WTC11 (cell line): Measurements from ENCODE around the gene BICD1. TPM values are rescaled to one million over a fixed set of nuclear protein-coding genes. Genes with fewer than 3 reads are reported as not detected.

Experiments used
- ATAC-seq: fragments of 200-7000 bp; cut with Tn5 transposase; 2 replicates; pipeline ENCODE4 v1.10.0; 2021; ENCODE audit warnings: mild to moderate bottlenecking, moderate library complexity
- CTCF ChIA-PET: fragments of 300-600 bp; sonication (Branson Sonifier 250); formaldehyde crosslinking; loops from one replicate; lab custom pipeline; 2021; ENCODE audit warnings: antibody characterized with exemption; lab: Charles Lee
- POLR2A ChIA-PET: fragments of 350-600 bp; sonication (Branson Sonifier 250); formaldehyde crosslinking; loops from one replicate; lab custom pipeline; 2021; ENCODE audit warnings: antibody characterized with exemption; lab: Charles Lee
- DNase-seq: peaks from one replicate; pipeline ENCODE4 v3.0.0; 2021; ENCODE audit warnings: low spot score
- H3K27ac Mint-ChIP-seq: 2 replicates; pipeline ENCODE4 v1.8.0; 2021; ENCODE audit warnings: mixed read lengths
- H3K27me3 Mint-ChIP-seq: 2 replicates; pipeline ENCODE4 v1.8.0; 2021; ENCODE audit warnings: low read depth, mild to moderate bottlenecking, moderate library complexity, mixed read lengths
- H3K36me3 Mint-ChIP-seq: 2 replicates; pipeline ENCODE4 v1.8.0; 2021; ENCODE audit warnings: mixed read lengths
- H3K4me1 Mint-ChIP-seq: 2 replicates; pipeline ENCODE4 v1.8.0; 2022; ENCODE audit warnings: mixed read lengths
- H3K4me3 Mint-ChIP-seq: 2 replicates; pipeline ENCODE4 v1.8.0; 2021; ENCODE audit warnings: mild to moderate bottlenecking, moderate library complexity, mixed read lengths
- H3K9me3 Mint-ChIP-seq: 2 replicates; pipeline ENCODE4 v1.8.0; 2021; ENCODE audit warnings: mixed read lengths
- CREB1 ChIP-seq: sonication (generic); formaldehyde crosslinking; IDR thresholded peaks from 2 replicates; pipeline ENCODE4 v1.8.0; 2023; ENCODE audit warnings: mild to moderate bottlenecking, missing genetic modification reagents
- E2F4 ChIP-seq: sonication (generic); formaldehyde crosslinking; IDR thresholded peaks from 2 replicates; pipeline ENCODE4 v1.8.1; 2022; ENCODE audit warnings: low read depth, mild to moderate bottlenecking, moderate library complexity, missing genetic modification reagents, borderline replicate concordance
- E2F5 ChIP-seq: sonication (generic); formaldehyde crosslinking; IDR thresholded peaks from 2 replicates; pipeline ENCODE4 v1.8.1; 2022; ENCODE audit warnings: mild to moderate bottlenecking, moderate library complexity, missing genetic modification reagents
- ESRRA ChIP-seq: sonication (generic); formaldehyde crosslinking; IDR thresholded peaks from 2 replicates; pipeline ENCODE4 v1.8.1; 2022; ENCODE audit warnings: mild to moderate bottlenecking, missing genetic modification reagents, borderline replicate concordance
- FOXJ3 ChIP-seq: sonication (generic); formaldehyde crosslinking; IDR thresholded peaks from 2 replicates; pipeline ENCODE4 v1.9.0; 2021; ENCODE audit warnings: missing genetic modification reagents, mild to moderate bottlenecking, borderline replicate concordance
- HMGXB4 ChIP-seq: sonication (generic); formaldehyde crosslinking; IDR thresholded peaks from 2 replicates; pipeline ENCODE4 v1.8.1; 2023; ENCODE audit warnings: mild to moderate bottlenecking, moderate library complexity, missing genetic modification reagents
- IRF2 ChIP-seq: sonication (generic); formaldehyde crosslinking; IDR thresholded peaks from 2 replicates; pipeline ENCODE4 v1.8.0; 2022; ENCODE audit warnings: low read depth, missing genetic modification reagents, borderline replicate concordance
- KAT7 ChIP-seq: sonication (generic); formaldehyde crosslinking; IDR thresholded peaks from 2 replicates; pipeline ENCODE4 v1.8.1; 2023; ENCODE audit warnings: missing genetic modification reagents, mild to moderate bottlenecking, borderline replicate concordance
- MXD4 ChIP-seq: fragments of 250-450 bp; sonication (Bioruptor Pico); IDR thresholded peaks from 2 replicates; pipeline ENCODE4 v1.8.0; 2021; ENCODE audit warnings: mild to moderate bottlenecking, moderate library complexity, borderline replicate concordance
- MYBL2 ChIP-seq: sonication (generic); formaldehyde crosslinking; IDR thresholded peaks from 2 replicates; pipeline ENCODE4 v1.8.1; 2023; ENCODE audit warnings: mild to moderate bottlenecking, moderate library complexity, missing genetic modification reagents
- NFATC4 ChIP-seq: fragments of 250-450 bp; sonication (Bioruptor Pico); IDR thresholded peaks from 2 replicates; pipeline ENCODE4 v1.9.0; 2021; ENCODE audit warnings: mild to moderate bottlenecking
- SMAD4 ChIP-seq: sonication (generic); formaldehyde crosslinking; IDR thresholded peaks from 2 replicates; pipeline ENCODE4 v1.8.0; 2022; ENCODE audit warnings: mild to moderate bottlenecking, missing genetic modification reagents
- SP1 ChIP-seq: sonication (generic); formaldehyde crosslinking; conservative IDR thresholded peaks from 2 replicates; pipeline ENCODE4 v1.8.1; 2022; ENCODE audit warnings: missing genetic modification reagents
- STAT6 ChIP-seq: sonication (generic); formaldehyde crosslinking; conservative IDR thresholded peaks from 2 replicates; pipeline ENCODE4 v1.8.1; 2023; ENCODE audit warnings: mild to moderate bottlenecking, low read depth, missing genetic modification reagents, moderate library complexity
- ZBTB21 ChIP-seq: sonication (generic); formaldehyde crosslinking; IDR thresholded peaks from 2 replicates; pipeline ENCODE4 v1.8.1; 2023; ENCODE audit warnings: mild to moderate bottlenecking, missing genetic modification reagents, borderline replicate concordance
- ZNF232 ChIP-seq: sonication (generic); formaldehyde crosslinking; IDR thresholded peaks from 2 replicates; pipeline ENCODE4 v1.8.0; 2022; ENCODE audit warnings: mild to moderate bottlenecking, missing genetic modification reagents
- ZNF423 ChIP-seq: fragments of 250-450 bp; sonication (Bioruptor Pico); IDR thresholded peaks from 2 replicates; pipeline ENCODE4 v2.1.2; 2022; ENCODE audit warnings: mild to moderate bottlenecking, moderate library complexity
- total RNA-seq: library from RNA; stranded (reverse); gene quantifications from 3 replicates; pipeline ENCODE4 v1.2.3, GENCODE V29; 2021
- TF ChIP-seq, protein P1 (sequence below): sonication (generic); formaldehyde crosslinking; IDR thresholded peaks from 2 replicates; pipeline ENCODE4 v1.8.1; 2022; ENCODE audit warnings: missing genetic modification reagents, borderline replicate concordance
- TF ChIP-seq, protein P2 (sequence below): fragments of 250-450 bp; sonication (Bioruptor Pico); IDR thresholded peaks from 2 replicates; pipeline ENCODE4 v1.9.0; 2021; ENCODE audit warnings: mild to moderate bottlenecking, borderline replicate concordance
- TF ChIP-seq, protein P3 (sequence below): sonication (generic); formaldehyde crosslinking; IDR thresholded peaks from 2 replicates; pipeline ENCODE4 v1.8.1; 2022; ENCODE audit warnings: low read depth, missing genetic modification reagents, borderline replicate concordance

BICD1 gene
- total RNA-seq, 1 experiment from 2014 or later, result 69.4 TPM

DNA sequence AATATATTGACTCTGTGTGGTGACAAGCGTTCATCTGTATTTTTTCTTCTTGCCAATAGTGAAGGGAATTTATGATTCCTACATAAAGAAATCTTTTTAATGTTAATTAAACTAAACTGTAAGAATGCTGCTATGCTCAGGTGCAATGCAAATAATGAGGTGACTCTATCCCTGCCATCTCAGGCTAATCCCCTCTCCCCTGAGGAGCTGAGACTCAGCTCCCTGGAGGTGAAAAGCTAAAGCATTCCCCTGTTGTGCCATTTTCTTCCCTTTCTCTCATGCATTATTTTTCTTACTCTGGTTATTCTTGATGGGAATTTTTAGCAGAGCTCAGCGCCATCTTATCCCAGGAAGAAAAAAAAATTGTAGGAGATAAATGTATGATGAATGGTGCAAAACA is 178.8 kb downstream of the BICD1 start (continued):
- no peak for TF ChIP-seq SMAD4 (CRISPR knock-in tag)
- no peak for TF ChIP-seq STAT6 (CRISPR knock-in tag)
- TF ChIP-seq, protein P1, sequence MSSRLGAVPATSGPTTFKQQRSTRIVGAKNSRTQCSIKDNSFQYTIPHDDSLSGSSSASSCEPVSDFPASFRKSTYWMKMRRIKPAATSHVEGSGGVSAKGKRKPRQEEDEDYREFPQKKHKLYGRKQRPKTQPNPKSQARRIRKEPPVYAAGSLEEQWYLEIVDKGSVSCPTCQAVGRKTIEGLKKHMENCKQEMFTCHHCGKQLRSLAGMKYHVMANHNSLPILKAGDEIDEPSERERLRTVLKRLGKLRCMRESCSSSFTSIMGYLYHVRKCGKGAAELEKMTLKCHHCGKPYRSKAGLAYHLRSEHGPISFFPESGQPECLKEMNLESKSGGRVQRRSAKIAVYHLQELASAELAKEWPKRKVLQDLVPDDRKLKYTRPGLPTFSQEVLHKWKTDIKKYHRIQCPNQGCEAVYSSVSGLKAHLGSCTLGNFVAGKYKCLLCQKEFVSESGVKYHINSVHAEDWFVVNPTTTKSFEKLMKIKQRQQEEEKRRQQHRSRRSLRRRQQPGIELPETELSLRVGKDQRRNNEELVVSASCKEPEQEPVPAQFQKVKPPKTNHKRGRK (CRISPR knock-in tag), result no peak
- TF ChIP-seq, protein P2, sequence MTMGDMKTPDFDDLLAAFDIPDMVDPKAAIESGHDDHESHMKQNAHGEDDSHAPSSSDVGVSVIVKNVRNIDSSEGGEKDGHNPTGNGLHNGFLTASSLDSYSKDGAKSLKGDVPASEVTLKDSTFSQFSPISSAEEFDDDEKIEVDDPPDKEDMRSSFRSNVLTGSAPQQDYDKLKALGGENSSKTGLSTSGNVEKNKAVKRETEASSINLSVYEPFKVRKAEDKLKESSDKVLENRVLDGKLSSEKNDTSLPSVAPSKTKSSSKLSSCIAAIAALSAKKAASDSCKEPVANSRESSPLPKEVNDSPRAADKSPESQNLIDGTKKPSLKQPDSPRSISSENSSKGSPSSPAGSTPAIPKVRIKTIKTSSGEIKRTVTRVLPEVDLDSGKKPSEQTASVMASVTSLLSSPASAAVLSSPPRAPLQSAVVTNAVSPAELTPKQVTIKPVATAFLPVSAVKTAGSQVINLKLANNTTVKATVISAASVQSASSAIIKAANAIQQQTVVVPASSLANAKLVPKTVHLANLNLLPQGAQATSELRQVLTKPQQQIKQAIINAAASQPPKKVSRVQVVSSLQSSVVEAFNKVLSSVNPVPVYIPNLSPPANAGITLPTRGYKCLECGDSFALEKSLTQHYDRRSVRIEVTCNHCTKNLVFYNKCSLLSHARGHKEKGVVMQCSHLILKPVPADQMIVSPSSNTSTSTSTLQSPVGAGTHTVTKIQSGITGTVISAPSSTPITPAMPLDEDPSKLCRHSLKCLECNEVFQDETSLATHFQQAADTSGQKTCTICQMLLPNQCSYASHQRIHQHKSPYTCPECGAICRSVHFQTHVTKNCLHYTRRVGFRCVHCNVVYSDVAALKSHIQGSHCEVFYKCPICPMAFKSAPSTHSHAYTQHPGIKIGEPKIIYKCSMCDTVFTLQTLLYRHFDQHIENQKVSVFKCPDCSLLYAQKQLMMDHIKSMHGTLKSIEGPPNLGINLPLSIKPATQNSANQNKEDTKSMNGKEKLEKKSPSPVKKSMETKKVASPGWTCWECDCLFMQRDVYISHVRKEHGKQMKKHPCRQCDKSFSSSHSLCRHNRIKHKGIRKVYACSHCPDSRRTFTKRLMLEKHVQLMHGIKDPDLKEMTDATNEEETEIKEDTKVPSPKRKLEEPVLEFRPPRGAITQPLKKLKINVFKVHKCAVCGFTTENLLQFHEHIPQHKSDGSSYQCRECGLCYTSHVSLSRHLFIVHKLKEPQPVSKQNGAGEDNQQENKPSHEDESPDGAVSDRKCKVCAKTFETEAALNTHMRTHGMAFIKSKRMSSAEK (CRISPR knock-in tag), result no peak
- TF ChIP-seq CREB1, result no peak

- Mint-ChIP-seq H3K36me3 (peaks cover 19% of the 10 kb centered on the region), H3K9me3 (peaks cover 6% of the 10 kb centered on the region; the same call in 1 of the 2 replicates), H3K4me1 (peaks cover 15% of the 10 kb centered on the region), H3K27me3 (no peaks in the 10 kb centered on the region), H3K4me3 (no peak overlapping the region), H3K27ac (peak overlapping the region; percentile 24; the same call in 1 of the 2 replicates)
- ATAC-seq (peak; percentile 47), DNase-seq (no peak)
- ChIA-PET POLR2A (no interaction called here), CTCF (interaction anchor here (0.6 to 2.3 kb wide), 11 partner anchors 9 to 888 kb away, joined by 3 to 14 read pairs (median 4); no protein-coding TSS in a partner anchor)
- TF ChIP-seq MYBL2 (CRISPR knock-in tag), result no peak
- TF ChIP-seq ZNF232 (CRISPR knock-in tag), result no peak
- no peak for TF ChIP-seq E2F5
- no peak for TF ChIP-seq MXD4
- TF ChIP-seq IRF2 (CRISPR knock-in tag), result no peak
- TF ChIP-seq HMGXB4 (CRISPR knock-in tag), result no peak
- TF ChIP-seq, protein P3, sequence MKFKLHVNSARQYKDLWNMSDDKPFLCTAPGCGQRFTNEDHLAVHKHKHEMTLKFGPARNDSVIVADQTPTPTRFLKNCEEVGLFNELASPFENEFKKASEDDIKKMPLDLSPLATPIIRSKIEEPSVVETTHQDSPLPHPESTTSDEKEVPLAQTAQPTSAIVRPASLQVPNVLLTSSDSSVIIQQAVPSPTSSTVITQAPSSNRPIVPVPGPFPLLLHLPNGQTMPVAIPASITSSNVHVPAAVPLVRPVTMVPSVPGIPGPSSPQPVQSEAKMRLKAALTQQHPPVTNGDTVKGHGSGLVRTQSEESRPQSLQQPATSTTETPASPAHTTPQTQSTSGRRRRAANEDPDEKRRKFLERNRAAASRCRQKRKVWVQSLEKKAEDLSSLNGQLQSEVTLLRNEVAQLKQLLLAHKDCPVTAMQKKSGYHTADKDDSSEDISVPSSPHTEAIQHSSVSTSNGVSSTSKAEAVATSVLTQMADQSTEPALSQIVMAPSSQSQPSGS (CRISPR knock-in tag), result no peak
- TF ChIP-seq NFATC4 (CRISPR knock-in tag), result no peak
- TF ChIP-seq ZBTB21 (CRISPR knock-in tag), result no peak
- TF ChIP-seq SP1 (CRISPR knock-in tag), result no peak
- no peak for TF ChIP-seq E2F4 (CRISPR knock-in tag)
- no peak for TF ChIP-seq ESRRA (CRISPR knock-in tag)
- no peak for TF ChIP-seq ZNF423 (CRISPR knock-in tag)
- no peak for TF ChIP-seq FOXJ3 (CRISPR knock-in tag)
- no peak for TF ChIP-seq KAT7 (CRISPR knock-in tag)
These were observed 183.8 kb downstream of the BICD1 start for GRCh38 chr12:32290411-32290810.
